ENCODE results near the gene IL3.
A peak's percentile ranks its signal among the peaks of the same experiment; 100 is the strongest.
"Not testable (repeated sequence)": the region's sequence is repeated elsewhere in the genome, so short reads cannot be mapped to it uniquely, and the experiment has no call there.

The IL3 gene

GRCh38 chr5:132093271-132093670 is 32.8 kb downstream of the IL3 start:
- DNase-seq (ENCODE audit: low read depth in 4 of 4, low spot score in 1 of 4), result no peak

- DNase-seq (ENCODE audit: low read depth in 4 of 4, low spot score in 1 of 4), result no peak
Measured at GRCh38 chr5:132094393-132095076, 34.1 kb downstream of the IL3 start.

DNA sequence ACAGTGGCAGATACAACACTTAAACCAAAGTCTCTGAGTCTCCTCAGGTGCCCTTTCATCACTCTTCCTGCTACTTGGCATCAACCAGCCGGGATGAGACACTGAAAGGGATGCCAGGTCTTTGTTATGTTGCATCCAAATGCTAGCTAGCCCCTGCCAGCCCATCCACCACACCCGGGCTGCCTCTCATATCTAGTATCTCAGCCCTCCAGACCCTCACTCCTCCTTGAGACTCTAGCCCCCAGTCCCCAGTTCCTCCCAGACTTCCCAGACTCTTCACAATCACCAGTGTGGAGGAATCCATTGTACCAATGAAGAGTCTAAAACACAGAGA is 34.6 kb downstream of the IL3 start:
- DNase-seq (ENCODE audit: low read depth in 4 of 4, low spot score in 1 of 4), result no peak

DNA sequence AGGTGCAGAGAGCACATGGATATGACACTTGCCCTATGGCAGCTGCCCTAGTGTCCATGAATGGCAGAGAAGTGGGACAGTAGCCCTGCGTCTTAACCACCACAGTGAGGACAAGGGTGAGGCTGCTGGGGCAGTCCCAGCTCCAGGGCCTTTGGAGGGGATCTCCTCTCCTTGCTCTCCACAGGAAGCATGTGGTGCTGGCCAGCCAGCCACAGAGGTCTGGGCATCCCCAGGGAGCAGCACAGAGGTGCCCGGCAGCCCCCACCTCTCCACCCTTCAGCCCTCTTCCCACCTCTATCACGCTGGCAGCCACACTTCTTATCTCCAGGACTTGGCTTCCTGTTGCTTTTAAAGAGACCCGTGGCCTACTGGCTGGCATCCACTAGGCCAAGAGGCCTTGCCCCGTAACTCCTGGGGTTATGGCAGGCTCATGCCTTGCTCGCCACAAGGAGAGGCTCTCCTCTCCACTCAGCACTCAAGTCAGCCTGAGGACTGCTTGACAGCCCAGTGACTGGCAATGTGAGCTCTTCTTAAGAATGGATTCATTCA is 35.0 kb downstream of the IL3 start:
- DNase-seq (ENCODE audit: low read depth in 4 of 4, low spot score in 1 of 4), result no peak

DNA sequence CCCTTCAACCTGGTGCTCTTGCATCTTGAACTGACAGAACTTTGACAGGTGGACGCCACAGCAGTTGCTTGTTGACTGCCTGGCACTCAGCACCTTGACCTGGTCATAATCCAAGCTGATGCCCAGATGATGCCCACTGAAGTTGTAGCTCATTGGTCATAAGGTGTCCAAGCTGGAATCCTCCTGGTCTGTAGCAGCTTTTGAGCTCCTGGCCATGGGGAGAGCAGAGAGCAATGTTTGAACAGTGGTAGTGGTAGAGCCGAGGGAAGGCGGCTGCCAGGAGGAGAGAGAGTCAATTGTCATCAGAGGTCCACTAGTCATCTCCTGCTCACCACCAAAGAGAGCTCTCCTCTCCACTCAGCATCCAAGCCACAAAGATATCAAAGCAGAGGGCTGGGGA is 36.4 kb downstream of the IL3 start:
- DNase-seq (ENCODE audit: low read depth in 4 of 4, low spot score in 1 of 4), result no peak

DNA sequence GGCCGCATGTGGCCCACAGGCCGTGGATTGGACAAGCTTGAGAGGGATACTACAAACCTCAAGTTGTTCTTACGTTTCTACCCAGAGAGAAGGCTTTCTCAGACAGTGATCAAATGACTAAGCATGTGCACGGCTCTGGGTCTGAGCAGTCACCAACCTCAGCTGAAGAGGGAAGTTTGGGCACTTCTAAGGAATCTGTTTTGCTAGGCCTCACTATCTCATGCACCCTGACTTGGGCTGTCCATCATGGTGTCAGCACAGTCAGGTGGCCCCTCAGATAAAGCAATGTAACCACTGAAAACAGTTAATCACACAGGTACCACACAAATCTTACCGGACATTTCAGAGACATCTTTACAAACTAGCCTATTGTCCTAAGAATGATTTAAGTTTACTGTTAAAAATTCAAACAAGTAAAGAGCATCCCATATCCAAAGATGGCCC is 37.7 kb downstream of the IL3 start:
- no peak for DNase-seq (ENCODE audit: low read depth in 4 of 4, low spot score in 1 of 4)

GRCh38 chr5:132098621-132099020 is 38.2 kb downstream of the IL3 start:
- DNase-seq (ENCODE audit: low read depth in 4 of 4, low spot score in 1 of 4), result no peak

DNA sequence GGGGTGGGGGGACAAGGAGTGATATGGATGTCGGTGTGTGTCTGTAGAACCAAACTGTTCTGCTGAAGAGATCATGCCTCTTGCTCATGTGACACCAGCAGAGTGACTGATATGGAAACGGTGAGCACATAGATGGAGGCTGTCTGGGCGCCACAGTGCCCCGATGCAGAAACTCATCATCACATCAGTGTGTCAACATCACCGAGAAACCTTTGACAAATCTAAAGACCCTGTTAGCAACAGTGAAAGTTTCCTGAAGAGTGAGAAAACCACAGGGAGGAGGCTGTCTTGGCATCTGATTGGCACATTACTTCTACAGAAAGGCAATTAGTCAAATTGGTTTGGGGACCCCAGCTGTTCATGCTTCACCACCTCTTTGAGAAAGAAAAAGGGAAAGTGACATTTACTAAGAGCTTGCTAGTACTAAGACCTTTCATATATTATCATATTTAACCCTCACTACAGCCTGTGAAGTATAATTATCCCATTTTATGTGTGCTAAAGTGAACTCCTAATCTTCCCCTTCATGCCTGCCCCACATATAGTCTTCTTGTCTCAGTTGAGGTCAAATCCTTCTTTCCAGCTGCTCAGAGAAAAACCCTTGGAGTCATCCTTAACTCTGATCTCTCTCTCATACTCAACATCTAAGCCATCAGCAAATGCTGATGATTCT is 38.8 kb downstream of the IL3 start:
- DNase-seq (ENCODE audit: low read depth in 4 of 4, low spot score in 1 of 4), result peak; percentile 36 to 65 (median 52)

- no peak for DNase-seq (ENCODE audit: low read depth in 4 of 4, low spot score in 1 of 4)
Measured at GRCh38 chr5:132099905-132100304, 39.5 kb downstream of the IL3 start.

- DNase-seq (ENCODE audit: low read depth in 4 of 4, low spot score in 1 of 4), result no peak
Measured at GRCh38 chr5:132100672-132101261, 40.3 kb downstream of the IL3 start.

DNA sequence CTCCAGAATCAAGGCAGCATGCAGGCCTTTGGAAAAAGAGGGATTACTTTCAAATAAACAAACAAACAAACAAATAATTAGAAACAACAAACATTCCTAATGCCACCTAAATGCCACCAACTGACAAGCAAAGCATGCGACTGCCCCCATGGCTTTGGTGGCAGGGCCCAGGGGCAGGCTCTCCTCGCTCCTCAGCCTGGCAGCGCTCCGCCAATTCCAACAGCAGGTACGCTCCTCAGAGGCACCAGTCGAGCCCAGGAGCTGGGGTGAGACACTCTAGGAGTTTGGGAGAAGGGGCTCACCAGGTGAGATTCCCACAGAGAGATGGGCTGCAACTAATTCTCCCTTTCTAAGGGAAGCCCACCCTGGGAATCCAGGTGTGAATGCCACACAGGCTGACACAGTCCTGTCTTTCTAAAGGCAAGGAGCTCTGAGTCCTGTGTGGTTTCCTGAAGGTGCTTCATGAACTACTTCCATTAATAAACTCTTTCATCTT is 41.0 kb downstream of the IL3 start:
- no peak for DNase-seq (ENCODE audit: low read depth in 4 of 4, low spot score in 1 of 4)

DNA sequence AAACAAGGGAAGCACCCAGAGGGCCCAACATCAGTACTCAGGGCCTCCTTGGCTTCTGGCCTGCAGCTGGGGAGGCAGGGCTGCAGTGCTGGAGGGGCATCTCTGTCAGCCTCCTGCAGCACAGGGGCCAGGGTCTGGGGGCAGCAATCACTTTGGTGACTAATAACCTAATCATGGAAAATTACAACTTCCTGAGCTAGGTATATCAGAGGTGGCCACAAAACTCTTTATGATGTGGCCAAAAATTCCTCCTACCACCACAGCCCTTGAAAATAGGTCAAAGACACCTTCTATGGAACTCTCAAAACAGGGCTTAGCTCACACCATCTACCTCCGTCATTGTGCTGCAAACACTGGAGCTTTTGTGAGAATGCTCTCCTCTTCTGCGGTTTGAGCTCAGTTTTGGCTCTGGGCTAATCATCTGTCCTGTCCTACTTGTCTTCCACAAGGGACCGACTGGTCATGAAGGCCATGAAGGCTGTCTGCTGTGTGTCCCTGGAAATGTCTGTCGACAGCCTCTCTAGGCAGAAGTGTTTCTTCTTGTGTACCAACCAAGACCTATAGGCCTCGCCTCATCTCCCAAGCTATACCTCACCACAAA is 41.7 kb downstream of the IL3 start:
- no peak for DNase-seq (ENCODE audit: low read depth in 4 of 4, low spot score in 1 of 4)

DNA sequence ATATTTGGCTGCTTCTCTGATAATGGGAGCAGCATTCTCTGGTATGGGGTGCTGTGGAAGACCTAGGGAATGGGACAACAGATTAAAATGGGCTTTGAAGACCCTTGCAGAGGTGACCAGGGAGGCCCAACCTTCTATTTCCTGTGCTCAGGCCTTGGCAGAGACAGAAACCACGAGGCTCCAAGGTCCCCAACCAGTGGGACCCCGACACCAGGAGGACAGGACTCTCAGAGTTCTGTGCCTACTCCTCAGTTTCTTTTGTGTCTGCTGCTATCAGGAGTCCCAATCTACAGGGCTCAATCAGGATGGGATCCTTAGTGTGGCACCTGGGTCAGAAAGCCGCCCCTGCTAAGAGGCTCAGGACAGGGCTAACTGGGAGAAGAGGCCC is 42.5 kb downstream of the IL3 start:
- DNase-seq (ENCODE audit: low read depth in 4 of 4, low spot score in 1 of 4), result no peak

DNA sequence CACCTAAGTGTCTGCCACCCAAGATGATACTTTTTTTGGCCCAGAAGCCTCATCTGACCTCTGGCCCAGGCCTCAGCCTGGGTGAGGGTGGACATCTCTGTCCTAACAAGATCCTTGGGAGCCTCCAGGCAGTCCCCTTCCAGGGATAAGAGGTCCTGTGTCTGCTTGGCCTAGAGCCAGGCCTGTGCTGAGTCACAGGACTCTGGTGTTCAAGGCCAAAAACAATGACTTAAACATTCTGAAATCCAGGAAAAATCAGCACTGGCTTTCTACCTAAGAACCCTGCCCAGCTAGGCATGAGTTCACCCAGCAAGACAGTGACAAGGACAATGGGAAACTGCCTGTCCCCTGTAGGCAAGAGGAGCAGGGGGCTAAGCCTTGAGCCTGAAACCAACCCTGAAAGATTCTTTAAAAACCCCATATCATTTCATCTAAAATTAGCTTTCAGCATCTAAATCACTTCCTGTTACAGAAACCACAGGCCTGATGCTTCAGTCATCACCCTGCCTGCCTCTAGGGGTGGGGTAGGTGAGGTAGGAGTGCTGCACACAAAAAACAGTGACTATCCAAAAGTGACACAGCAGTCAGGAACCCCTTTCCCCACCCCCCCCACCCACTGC is 43.0 kb downstream of the IL3 start:
- peak in 3 of 4 experiments; percentile 30 to 65 (median 48) for DNase-seq (ENCODE audit: low read depth in 4 of 4, low spot score in 1 of 4)

- no peak for DNase-seq (ENCODE audit: low read depth in 4 of 4, low spot score in 1 of 4)
Measured at GRCh38 chr5:132103969-132104391, 43.5 kb downstream of the IL3 start.

DNA sequence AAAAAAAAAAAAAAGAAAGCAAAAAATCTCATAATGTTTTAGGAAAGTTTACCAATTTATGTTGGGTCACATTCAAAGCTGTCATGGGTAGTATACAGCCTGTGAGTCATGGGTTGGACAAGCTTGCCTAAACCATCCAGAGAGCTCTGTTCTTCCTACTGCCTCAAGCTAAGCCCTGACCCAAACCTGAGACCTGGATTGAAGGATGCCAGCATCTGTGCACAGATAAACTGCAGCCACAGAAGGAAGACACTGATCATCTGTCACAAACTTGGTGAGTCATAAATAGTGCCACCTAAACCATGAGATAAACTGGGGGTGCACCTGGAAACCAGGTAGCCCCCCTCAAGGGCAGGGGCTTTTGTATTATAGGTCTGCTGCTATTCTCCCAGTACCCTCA is 44.1 kb downstream of the IL3 start:
- no peak for DNase-seq (ENCODE audit: low read depth in 4 of 4, low spot score in 1 of 4)

GRCh38 chr5:132105688-132106087 is 45.2 kb downstream of the IL3 start:
- DNase-seq (ENCODE audit: low read depth in 4 of 4, low spot score in 1 of 4), result no peak

DNA sequence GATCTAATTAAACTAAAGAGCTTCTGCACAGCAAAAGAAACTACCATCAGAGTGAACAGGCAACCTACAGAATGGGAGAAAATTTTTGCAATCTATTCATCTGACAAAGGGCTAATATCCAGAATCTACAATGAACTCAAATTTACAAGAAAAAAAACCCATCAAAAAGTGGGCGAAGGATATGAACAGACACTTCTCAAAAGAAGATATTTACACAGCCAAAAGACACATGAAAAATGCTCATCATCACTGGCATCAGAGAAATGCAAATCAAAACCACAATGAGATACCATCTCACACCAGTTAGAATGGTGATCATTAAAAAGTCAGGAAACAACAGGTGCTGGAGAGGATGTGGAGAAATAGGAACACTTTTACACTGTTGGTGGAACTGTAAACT is 48.0 kb downstream of the IL3 start:
- not testable (repeated sequence) for DNase-seq (ENCODE audit: low read depth in 4 of 4, low spot score in 1 of 4)

DNA sequence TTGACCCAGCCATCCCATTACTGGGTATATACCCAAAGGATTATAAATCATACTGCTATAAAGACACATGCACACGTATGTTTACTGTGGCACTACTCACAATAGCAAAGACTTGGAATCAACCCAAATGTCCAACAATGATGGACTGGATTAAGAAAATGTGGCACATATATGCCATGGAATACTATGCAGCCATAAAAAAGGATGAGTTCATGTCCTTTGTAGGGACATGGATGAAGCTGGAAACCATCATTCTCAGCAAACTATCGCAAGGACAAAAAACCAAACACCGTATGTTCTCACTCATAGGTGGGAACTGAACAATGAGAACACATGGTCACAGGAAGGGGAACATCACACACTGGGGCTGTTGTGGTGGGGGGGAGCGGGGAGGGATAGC is 48.5 kb downstream of the IL3 start:
- not testable (repeated sequence) for DNase-seq (ENCODE audit: low read depth in 4 of 4, low spot score in 1 of 4)

DNA sequence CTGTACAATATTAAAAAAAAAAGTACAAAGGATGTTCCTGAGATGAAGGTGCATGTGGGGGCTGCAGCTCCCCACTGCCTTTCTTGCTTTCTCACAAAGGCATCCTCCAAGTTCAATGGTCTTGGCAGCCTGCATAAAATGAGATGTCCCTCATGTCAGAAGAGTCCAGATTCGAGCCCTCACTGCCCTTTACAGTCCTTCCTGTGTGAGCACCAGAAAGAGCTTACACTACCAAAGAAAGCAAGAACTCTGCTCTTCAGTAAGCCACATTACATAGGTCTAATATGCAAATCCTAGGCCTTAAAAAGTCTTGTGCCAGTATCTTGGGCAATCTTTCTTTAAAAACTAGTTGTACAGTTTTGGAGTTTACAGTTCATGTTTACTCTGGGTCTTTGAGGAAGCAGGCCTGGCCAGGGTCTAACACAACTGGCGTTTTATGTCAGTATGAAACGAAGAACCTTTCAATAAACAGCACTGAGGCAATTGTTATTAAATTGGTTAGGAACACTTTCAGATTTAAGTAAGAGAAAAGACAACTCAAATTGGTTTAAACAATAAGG is 49.1 kb downstream of the IL3 start:
- no peak for DNase-seq (ENCODE audit: low read depth in 4 of 4, low spot score in 1 of 4)

GRCh38 chr5:132110195-132110594 is 49.7 kb downstream of the IL3 start:
- DNase-seq (ENCODE audit: low read depth in 4 of 4, low spot score in 1 of 4), result no peak

Data from stimulated activated CD4-positive, alpha-beta T cell treated with anti-CD3 and anti-CD28 coated beads, Interleukin-1b, Interleukin-23, amount 100 ng/mL, for 24 hours (primary cell).